Measurements from ENCODE around the gene ROR1. TPM values are rescaled to one million over a fixed set of nuclear protein-coding genes. Genes with fewer than 3 reads are reported as not detected.

The ROR1 gene
- total and polyA plus RNA-seq, 2 of the 4 experiments (the other 2 are of a cell fraction), result 4.4 to 10.0 TPM

GRCh38 chr1:63792152-63792551, 18.3 kb downstream of the ROR1 start:
- Histone ChIP-seq H4K91ac (ENCODE audit: insufficient read depth, low read depth, low read length) (no peak overlapping the region), H2BK15ac (ENCODE audit: low read depth, low read length) (no peak overlapping the region), H3K36me3 (ENCODE audit: control insufficient read depth, insufficient read depth, low read length) (peaks cover 5% of the 10 kb centered on the region; the same call in 1 of the 2 replicates), H3K4me2 (ENCODE audit: low read depth, low read length) (no peak overlapping the region), H2AK5ac (ENCODE audit: low read depth, low read length) (no peak overlapping the region), H2AK9ac (replicated peaks; ENCODE audit: low read depth, low read length, poor library complexity) (no peak overlapping the region), H3K9ac (ENCODE audit: low read depth, low read length) (no peak overlapping the region), H2BK20ac (ENCODE audit: low read depth, low read length) (no peak overlapping the region), H4K8ac (ENCODE audit: low read depth in 2 of 2, low read length in 2 of 2) (no peak overlapping the region), H3K14ac (replicated peaks; ENCODE audit: low read depth, low read length) (no peak overlapping the region), H3K79me1 (ENCODE audit: low read depth in 1 of 2, low read length in 2 of 2) (no peaks in the 10 kb centered on the region; a peak in 1 of 4 replicates), H3K9me1 (ENCODE audit: insufficient read depth, low read length) (no peaks in the 10 kb centered on the region; the same call in 1 of the 2 replicates), H4K5ac (ENCODE audit: low read depth, low read length) (no peak overlapping the region), H3K56ac (ENCODE audit: extremely low read depth, insufficient read depth, low read length) (no peak overlapping the region), H4K20me1 (ENCODE audit: insufficient read depth, low read length) (peaks cover 3% of the 10 kb centered on the region), H2BK120ac (ENCODE audit: low read depth, low read length) (no peak overlapping the region), H3K23ac (ENCODE audit: low read depth, low read length) (no peak overlapping the region), H2BK5ac (ENCODE audit: low read depth, low read length, poor library complexity, severe bottlenecking) (no peak overlapping the region), H3K27ac (ENCODE audit: insufficient read depth, low read length) (no peak overlapping the region), H3K27me3 (ENCODE audit: control insufficient read depth, insufficient read depth, low read length) (no peaks in the 10 kb centered on the region), H3K9me3 (ENCODE audit: control insufficient read depth, insufficient read depth, low read length) (no peaks in the 10 kb centered on the region), H3K4me1 (ENCODE audit: control insufficient read depth, insufficient read depth, low read length) (peaks cover 5% of the 10 kb centered on the region; the same call in 1 of the 2 replicates), H3K4me3 (ENCODE audit: insufficient read depth, low read depth, low read length) (no peak overlapping the region), H2AFZ (replicated peaks; ENCODE audit: low read length, poor library complexity) (no peak overlapping the region), H3K4ac (ENCODE audit: low read depth, low read length) (no peak overlapping the region), H3K18ac (ENCODE audit: low read depth, low read length) (no peak overlapping the region)
- no peak for TF ChIP-seq RAD21 (IDR thresholded peaks at IDR 0.05; ENCODE audit: low read length)
- no peak for TF ChIP-seq MXI1 (IDR thresholded peaks at IDR 0.05; ENCODE audit: borderline replicate concordance, low read depth, low read length)
- TF ChIP-seq CHD1 (IDR thresholded peaks at IDR 0.05; ENCODE audit: low read depth, low read length), result no peak
- TF ChIP-seq, protein P1, sequence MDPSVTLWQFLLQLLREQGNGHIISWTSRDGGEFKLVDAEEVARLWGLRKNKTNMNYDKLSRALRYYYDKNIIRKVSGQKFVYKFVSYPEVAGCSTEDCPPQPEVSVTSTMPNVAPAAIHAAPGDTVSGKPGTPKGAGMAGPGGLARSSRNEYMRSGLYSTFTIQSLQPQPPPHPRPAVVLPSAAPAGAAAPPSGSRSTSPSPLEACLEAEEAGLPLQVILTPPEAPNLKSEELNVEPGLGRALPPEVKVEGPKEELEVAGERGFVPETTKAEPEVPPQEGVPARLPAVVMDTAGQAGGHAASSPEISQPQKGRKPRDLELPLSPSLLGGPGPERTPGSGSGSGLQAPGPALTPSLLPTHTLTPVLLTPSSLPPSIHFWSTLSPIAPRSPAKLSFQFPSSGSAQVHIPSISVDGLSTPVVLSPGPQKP (IDR thresholded peaks at IDR 0.05; ENCODE audit: borderline replicate concordance, low read depth, low read length), result no peak
- TF ChIP-seq POLR2A (IDR thresholded peaks at IDR 0.05; ENCODE audit: low read depth, low read length), result no peak
- no peak for TF ChIP-seq NFE2L2 (IDR thresholded peaks at IDR 0.05; ENCODE audit: low read depth, low read length)
- no peak for TF ChIP-seq RFX5 (IDR thresholded peaks at IDR 0.05; ENCODE audit: low read depth, low read length)
- no peak for TF ChIP-seq CTCF (conservative IDR thresholded peaks at IDR 0.05; ENCODE audit: low read depth, low read length)
- no peak for TF ChIP-seq SMC3 (IDR thresholded peaks at IDR 0.05; ENCODE audit: low read depth, low read length)
- no peak for TF ChIP-seq CEBPB (IDR thresholded peaks at IDR 0.05; ENCODE audit: low read depth, low read length)
- TF ChIP-seq MAFK (IDR thresholded peaks at IDR 0.05; ENCODE audit: low read depth, low read length), result no peak
- TF ChIP-seq MAZ (IDR thresholded peaks at IDR 0.05; ENCODE audit: borderline replicate concordance, low read depth, low read length), result no peak
- no TSS peak for BruUV-seq (replicated peaks)
- dilution Hi-C loops (cut with HindIII; ENCODE audit: low sequenced_read_pairs, unreplicated experiment), result no loop called here
- in situ Hi-C loops (cut with MboI; ENCODE audit: low sequenced_read_pairs), result no loop called here
- POLR2A ChIA-PET (ENCODE audit: unreplicated experiment), result no interaction called here
- CTCF ChIA-PET, result no interaction called here
- 83% methylated on average over 1 of the region's 4 CpGs; no CpG with 5 or more reads in 1 of the 2 experiments for WGBS, 2 experiments (ENCODE audit: extremely low coverage in 2 of 2, insufficient read length in 1 of 2)
- ATAC-seq (ENCODE audit: low read depth) (no peak), DNase-seq (no peak)
- intact Hi-C loops (cut with micrococcal nuclease), result no loop called here
